IPS-15b (cell line): ENCODE data around the gene ZFYVE28.

Source experiments
- H3K27me3 ChIP-seq: one replicate; pipeline ENCODE4 v1.6.1; 2013; ENCODE audit warnings: low read length; ENCODE audit not compliant: control insufficient read depth, insufficient read depth
- H3K36me3 ChIP-seq: one replicate; pipeline ENCODE4 v1.6.1; 2013; ENCODE audit warnings: low read length; ENCODE audit not compliant: control insufficient read depth, insufficient read depth
- H3K4me1 ChIP-seq: one replicate; pipeline ENCODE4 v1.6.1; 2013; ENCODE audit warnings: mild to moderate bottlenecking, low read length; ENCODE audit not compliant: control insufficient read depth, insufficient read depth
- H3K4me3 ChIP-seq: one replicate; pipeline ENCODE4 v1.5.1; 2013; ENCODE audit warnings: low read depth, low read length
- H3K9ac ChIP-seq: one replicate; pipeline ENCODE4 v1.6.1; 2013; ENCODE audit warnings: low read depth, mild to moderate bottlenecking, low read length
- H3K9me3 ChIP-seq: one replicate; pipeline ENCODE4 v1.6.1; 2013; ENCODE audit warnings: mild to moderate bottlenecking, low read length; ENCODE audit not compliant: control insufficient read depth, insufficient read depth

ZFYVE28 gene

DNA sequence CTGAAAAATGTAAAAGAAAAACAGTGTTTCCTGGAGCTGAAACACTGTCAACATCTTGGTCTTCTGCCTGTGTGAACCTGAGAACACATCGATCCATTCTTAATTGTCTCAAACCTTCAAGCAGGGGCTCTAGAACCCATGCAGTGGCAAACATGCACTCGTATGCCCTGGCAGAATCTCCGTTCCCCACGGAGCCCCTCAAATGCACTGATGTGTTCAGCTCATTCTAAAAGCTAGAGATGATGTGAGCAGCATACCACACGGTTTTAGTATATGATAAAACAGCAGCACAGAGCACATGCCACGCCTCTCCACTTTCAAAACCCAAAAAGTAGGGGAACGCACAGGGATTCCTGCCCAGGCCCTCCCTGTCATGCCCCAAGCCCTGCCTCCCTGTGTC lies 44.9 kb downstream of the ZFYVE28 start:
- Histone ChIP-seq H3K4me3 (no peak overlapping the region), H3K36me3 (no peaks in the 10 kb centered on the region), H3K9ac (no peak overlapping the region), H3K4me1 (no peaks in the 10 kb centered on the region), H3K27me3 (no peaks in the 10 kb centered on the region), H3K9me3 (no peaks in the 10 kb centered on the region)

- no peaks in the 10 kb centered on the region for H3K4me1 ChIP-seq
- H3K9me3 ChIP-seq, result no peaks in the 10 kb centered on the region
- H3K36me3 ChIP-seq, result no peaks in the 10 kb centered on the region
Observed at GRCh38 chr4:2372488-2373030, 45.9 kb downstream of the ZFYVE28 start.

GRCh38 chr4:2371765-2372487 lies 46.5 kb downstream of the ZFYVE28 start:
- no peaks in the 10 kb centered on the region for H3K27me3 ChIP-seq
- H3K9ac ChIP-seq, result no peak overlapping the region
- no peaks in the 10 kb centered on the region for H3K9me3 ChIP-seq
- no peak overlapping the region for H3K4me3 ChIP-seq
- H3K36me3 ChIP-seq, result no peaks in the 10 kb centered on the region
- no peaks in the 10 kb centered on the region for H3K4me1 ChIP-seq

More at GRCh38 chr4:2372488-2373030, 45.9 kb downstream of the ZFYVE28 start:
- no peak overlapping the region for H3K4me3 ChIP-seq
- H3K9ac ChIP-seq, result no peak overlapping the region
- H3K27me3 ChIP-seq, result no peaks in the 10 kb centered on the region

- H3K9ac ChIP-seq, result no peak overlapping the region
- H3K36me3 ChIP-seq, result no peaks in the 10 kb centered on the region
- no peak overlapping the region for H3K4me3 ChIP-seq
- H3K27me3 ChIP-seq, result no peaks in the 10 kb centered on the region
- no peaks in the 10 kb centered on the region for H3K4me1 ChIP-seq
- H3K9me3 ChIP-seq, result no peaks in the 10 kb centered on the region
Observed at GRCh38 chr4:2370597-2371320, 47.7 kb downstream of the ZFYVE28 start.

DNA sequence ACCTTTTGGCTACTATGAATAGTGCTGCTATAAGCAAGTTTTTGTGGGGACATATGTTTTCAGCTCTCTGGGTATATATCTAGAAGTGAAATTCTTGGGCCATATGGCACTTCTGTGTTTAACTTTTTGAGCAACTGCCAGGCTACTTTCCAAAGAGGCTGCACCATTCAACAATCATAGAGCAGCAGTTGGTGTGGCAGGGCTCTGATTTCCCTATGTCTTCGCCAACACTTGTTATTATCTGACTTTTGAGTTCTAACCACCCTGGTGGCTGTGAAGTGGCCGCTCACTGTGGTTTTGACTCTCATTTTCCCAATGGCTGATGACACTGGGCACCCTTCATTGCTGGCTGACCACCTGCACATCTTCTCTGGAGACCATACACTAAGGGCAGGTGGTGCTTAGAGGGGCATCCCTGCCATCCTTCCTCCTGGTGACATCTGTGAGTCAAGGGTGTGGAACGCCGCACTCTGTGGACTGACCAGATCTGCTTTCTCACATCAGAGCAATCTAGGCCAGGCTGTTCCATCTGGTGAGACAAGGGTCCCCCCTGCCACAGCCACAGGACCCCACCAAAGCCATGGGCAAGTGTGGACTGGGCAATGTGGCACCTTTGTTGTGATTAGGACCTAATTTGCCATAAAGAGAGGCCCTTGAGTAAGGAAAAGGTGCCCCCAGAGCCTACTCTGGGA lies 49.6 kb downstream of the ZFYVE28 start:
- no peak overlapping the region for H3K9ac ChIP-seq
- H3K4me1 ChIP-seq, result no peaks in the 10 kb centered on the region
- no peaks in the 10 kb centered on the region for H3K9me3 ChIP-seq
- H3K4me3 ChIP-seq, result no peak overlapping the region
- H3K36me3 ChIP-seq, result no peaks in the 10 kb centered on the region
- H3K27me3 ChIP-seq, result no peaks in the 10 kb centered on the region

DNA sequence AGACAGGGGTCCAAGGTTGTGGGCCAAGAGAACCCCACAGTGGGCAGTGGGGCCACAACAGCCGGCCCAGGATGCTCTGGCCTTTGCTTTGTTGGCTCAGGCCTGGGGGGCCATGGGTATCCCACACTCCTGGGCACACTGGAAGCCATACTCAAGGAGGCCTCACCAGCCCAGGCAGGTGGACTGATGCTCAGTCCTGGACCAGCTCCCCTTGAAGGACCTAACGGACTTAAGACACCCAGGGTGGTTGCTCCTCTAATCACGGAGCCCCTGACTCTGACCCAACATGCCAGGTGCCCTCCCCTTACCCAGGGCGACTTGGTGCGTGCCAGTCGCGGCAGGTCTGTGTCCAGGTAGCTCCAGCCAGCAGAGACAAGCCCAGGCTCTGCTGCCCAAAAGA lies 50.8 kb downstream of the ZFYVE28 start:
- no peaks in the 10 kb centered on the region for H3K9me3 ChIP-seq
- no peaks in the 10 kb centered on the region for H3K4me1 ChIP-seq
- H3K36me3 ChIP-seq, result no peaks in the 10 kb centered on the region
- no peak overlapping the region for H3K4me3 ChIP-seq
- no peak overlapping the region for H3K9ac ChIP-seq
- no peaks in the 10 kb centered on the region for H3K27me3 ChIP-seq

- no peaks in the 10 kb centered on the region for H3K36me3 ChIP-seq
- no peak overlapping the region for H3K4me3 ChIP-seq
- H3K9me3 ChIP-seq, result no peaks in the 10 kb centered on the region
- H3K4me1 ChIP-seq, result no peaks in the 10 kb centered on the region
- H3K27me3 ChIP-seq, result no peaks in the 10 kb centered on the region
- no peak overlapping the region for H3K9ac ChIP-seq
Observed at GRCh38 chr4:2366252-2367192, 51.9 kb downstream of the ZFYVE28 start.

DNA sequence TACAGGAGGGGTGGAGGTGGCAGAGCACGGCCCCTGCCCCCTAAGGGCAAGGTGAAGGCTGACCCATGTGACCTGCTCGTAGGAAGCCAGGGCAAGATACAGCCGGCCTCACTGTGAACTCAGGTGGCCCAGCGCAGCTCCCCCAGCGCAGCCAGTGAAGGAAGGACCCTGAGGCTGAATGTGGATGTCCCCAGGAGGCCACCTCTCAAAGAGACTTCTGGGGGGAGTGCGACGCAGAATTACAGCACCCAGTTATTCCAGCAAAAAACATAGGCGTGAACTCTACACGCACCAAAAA lies 52.6 kb downstream of the ZFYVE28 start:
- no peak overlapping the region for H3K9ac ChIP-seq
- no peak overlapping the region for H3K4me3 ChIP-seq
- H3K27me3 ChIP-seq, result no peaks in the 10 kb centered on the region
- no peaks in the 10 kb centered on the region for H3K9me3 ChIP-seq
- no peaks in the 10 kb centered on the region for H3K4me1 ChIP-seq
- H3K36me3 ChIP-seq, result no peaks in the 10 kb centered on the region

GRCh38 chr4:2365054-2365912 lies 53.2 kb downstream of the ZFYVE28 start:
- no peak overlapping the region for H3K4me3 ChIP-seq
- no peak overlapping the region for H3K9ac ChIP-seq
- no peaks in the 10 kb centered on the region for H3K36me3 ChIP-seq
- no peaks in the 10 kb centered on the region for H3K9me3 ChIP-seq
- H3K4me1 ChIP-seq, result no peaks in the 10 kb centered on the region
- H3K27me3 ChIP-seq, result no peaks in the 10 kb centered on the region

DNA sequence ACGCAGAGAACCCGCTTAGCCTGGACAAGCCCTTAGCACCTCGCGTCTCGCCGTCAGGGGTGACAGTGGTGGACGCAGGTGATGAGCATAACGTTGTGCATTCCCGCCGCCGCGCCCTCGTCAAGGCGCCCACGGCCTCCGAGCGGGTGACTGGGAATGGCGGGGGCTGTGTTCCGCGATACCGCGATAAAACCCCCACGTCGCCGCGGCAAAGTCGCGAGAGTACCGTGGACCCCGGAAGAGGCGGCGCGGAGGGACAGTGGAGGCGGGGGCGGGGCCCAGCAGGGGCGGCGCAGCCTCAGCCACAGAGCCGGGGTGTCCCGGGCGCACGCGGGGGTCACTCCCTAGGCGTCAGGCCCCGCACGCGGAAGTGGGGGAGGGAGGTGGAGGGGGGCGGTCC lies 53.8 kb downstream of the ZFYVE28 start:
- Histone ChIP-seq H3K9me3 (no peaks in the 10 kb centered on the region), H3K9ac (no peak overlapping the region), H3K36me3 (no peaks in the 10 kb centered on the region), H3K4me3 (no peak overlapping the region), H3K4me1 (no peaks in the 10 kb centered on the region), H3K27me3 (no peaks in the 10 kb centered on the region)
